ENCODE measurements around the gene GUCA1A.

DNA sequence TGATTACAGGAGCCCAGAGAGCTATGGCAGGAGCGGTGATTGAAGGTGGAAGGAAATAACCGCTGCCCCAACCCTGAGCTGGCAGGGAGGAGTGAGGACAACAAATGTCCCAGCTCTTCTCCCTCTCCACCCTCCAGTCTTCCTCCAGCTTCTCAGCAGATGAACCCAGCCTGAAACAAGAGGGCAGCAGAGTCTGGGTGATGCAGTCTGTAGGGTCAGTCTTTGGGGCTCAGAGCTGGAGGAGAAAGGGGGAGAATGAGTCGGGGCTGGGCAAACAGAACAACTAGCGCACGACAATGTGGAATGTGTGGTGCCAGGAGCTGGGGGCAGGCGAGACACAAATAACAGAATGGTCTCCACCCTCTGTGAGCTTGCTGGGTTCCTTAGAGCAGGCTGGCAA, 4.5 kb upstream of the GUCA1A start:
- TF ChIP-seq GATA2 (IDR thresholded peaks at IDR 0.05; ENCODE audit: low read depth, low read length) (no peak), GATA3 (IDR thresholded peaks at IDR 0.05; ENCODE audit: low read depth, low read length) (no peak)
